ENCODE data around the gene NBEAL2.

The NBEAL2 gene

DNA sequence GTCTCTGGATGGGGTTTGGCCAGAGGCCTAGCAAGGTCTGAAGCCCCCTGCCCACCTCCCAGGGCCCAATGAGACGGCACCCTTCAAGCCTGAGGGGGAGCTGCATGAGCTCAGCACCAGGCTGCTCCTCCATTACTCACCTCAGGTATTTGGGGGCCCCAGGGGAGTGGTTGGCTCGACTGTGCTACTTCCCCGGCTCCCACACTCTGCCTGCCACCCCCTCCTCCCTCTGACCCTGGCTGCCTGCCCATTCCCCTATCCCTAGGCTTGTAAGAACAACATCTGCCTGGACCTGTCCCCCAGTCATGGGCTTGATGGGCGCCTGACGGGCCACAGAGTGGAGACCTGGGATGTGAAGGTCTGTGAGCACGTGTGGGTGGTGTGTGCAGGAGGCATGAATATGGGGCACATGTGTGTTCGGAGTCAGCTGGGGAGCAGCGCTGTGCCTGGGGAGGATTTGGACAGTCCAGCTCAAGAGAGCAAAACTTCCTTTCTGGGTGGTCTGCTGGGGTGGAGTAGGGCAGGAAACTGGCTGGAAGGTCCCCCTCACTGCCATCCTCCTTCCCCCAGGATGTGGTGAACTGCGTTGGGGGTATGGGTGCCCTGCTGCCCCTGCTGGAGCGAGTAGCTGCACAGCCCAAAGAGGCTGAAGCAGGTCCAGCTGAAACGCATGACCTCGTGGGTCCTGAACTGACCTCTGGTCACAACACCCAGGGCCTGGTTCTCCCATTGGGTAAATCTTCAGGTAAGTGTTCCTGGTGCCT is 17.4 kb downstream of the NBEAL2 start:
- in situ Hi-C loops (cut with MboI; ENCODE audit: low pct_unique_long_range_greater_than_20kb, low sequenced_read_pairs), result no loop called here
- no peak for DNase-seq

DNA sequence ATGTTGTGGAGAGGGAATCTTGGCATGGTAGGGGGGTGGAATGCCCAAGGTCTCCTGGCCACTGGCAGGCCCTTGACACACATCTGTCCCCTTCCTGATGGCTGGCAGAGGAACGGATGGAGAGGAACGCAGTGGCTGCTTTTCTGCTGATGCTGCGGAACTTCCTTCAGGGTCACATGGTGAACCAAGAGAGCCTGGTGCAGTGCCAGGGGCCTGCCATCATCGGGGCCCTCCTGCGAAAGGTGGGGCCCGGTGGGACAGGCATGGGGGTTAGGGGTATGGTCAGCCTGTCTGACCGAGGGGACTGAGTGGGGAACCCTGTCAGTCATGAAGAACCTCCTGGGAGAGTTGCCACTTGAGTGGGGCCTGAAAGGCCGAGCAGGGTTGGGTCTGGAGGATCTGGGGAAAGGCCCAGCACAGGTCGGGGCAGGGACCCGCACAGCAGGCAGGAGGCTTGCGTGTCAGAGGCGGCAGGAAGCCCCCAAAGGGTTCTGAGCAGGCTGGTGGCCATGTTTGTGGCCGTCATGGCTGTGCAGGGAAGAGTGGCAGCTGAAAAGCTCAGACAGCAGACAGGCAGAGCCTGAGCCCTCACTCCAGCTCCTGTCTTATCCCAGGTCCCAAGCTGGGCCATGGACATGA is 18.1 kb downstream of the NBEAL2 start:
- DNase-seq, result no peak

DNA sequence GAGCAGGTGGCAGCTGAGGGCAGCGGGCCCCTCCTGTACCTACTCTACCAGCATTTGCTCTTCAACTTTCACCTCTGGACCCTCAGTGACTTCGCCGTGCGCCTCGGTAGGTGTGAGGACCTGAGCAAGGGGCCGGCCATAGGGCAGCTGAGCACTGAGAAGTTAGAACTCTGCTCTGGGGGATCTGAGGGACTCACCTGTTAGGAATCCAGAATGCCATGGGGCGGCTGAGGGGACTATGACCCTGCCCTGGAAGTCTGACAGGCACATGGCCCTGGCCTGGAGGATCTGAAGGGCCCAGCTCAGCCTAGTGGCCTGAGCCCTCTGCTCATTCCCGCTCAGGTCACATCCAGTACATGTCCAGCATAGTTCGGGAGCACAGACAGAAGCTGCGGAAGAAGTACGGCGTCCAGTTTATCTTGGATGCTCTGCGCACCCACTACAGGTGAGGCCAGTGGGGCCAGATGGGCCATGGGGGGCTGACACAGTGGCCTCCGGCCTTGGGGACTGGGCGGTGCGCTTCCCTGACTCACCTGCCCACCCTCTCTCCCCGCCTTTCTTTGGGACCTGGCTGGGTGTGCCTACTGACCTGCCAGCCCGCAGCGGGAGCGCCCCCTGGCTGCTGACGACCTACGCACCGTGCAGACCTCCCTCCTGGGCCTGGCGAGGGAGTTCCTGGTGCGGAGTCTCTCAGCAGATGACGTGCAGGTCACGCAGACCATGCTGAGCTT is 18.8 kb downstream of the NBEAL2 start:
- in situ Hi-C loops (cut with MboI; ENCODE audit: low pct_unique_long_range_greater_than_20kb, low sequenced_read_pairs), result no loop called here
- DNase-seq, result peak; percentile 73

More for the DNA sequence above, 18.1 kb downstream of the NBEAL2 start:
- in situ Hi-C loops (cut with MboI; ENCODE audit: low pct_unique_long_range_greater_than_20kb, low sequenced_read_pairs), result no loop called here

DNA sequence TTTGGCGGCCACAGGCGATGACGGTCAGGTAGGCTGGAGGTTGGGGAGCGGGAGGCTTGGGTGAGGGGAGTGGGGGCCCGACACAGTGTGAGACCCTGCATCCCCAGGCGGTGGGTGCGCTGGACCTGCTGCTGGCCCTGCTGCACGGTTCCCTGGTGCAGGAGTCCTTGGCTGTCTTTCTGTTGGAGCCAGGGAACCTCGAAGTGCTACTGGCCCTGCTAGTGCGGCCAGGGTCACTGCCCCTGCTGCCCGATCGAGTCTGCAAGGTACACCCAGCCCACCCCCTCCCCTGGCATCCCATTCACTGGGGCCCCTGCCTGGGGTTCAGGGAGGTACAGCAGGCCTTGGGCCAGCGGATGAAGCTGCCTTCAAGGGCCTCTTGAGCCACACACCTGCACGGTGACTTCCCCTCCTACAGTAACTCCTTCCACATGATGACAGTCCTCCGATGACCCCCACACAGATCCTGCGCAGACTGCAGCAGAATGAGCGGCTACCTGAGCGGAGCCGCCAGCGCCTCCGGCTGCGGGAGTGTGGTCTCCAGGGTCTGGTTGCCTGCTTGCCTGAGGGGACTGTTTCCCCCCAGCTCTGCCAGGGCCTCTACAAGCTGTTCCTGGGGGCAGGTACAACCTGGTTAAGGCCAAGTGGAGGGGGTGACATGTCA is 19.5 kb downstream of the NBEAL2 start:
- DNase-seq, result no peak
- in situ Hi-C loops (cut with MboI; ENCODE audit: low pct_unique_long_range_greater_than_20kb, low sequenced_read_pairs), result no loop called here

DNA sequence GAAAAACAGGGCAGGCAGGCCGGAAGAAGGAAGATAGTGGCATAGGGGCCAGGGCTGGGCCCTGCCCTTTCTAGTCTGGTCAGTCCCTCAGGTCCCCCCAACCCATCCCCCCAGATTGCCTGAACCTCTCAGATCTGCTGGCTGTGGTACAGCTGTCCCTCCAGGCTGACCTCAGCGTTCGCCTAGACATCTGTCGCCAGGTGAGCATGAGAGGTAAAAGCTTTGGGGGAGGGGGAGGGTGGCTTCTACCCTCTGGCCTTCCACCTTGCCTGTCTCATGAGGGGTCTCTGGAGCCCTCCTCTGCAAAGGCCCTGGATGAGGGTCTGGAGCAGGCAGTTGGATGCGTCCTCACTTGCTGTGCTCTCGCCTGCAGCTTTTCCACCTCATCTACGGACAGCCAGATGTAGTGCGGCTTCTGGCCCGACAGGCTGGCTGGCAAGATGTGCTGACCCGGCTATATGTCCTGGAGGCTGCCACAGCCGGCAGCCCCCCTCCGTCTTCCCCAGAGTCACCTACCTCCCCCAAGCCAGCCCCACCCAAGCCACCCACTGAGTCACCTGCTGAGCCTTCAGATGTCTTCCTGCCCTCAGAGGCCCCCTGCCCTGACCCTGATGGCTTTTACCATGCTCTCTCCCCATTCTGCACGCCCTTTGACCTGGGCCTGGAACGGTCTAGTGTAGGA is 20.2 kb downstream of the NBEAL2 start:
- in situ Hi-C loops (cut with MboI; ENCODE audit: low pct_unique_long_range_greater_than_20kb, low sequenced_read_pairs), result no loop called here
- DNase-seq, result no peak

DNA sequence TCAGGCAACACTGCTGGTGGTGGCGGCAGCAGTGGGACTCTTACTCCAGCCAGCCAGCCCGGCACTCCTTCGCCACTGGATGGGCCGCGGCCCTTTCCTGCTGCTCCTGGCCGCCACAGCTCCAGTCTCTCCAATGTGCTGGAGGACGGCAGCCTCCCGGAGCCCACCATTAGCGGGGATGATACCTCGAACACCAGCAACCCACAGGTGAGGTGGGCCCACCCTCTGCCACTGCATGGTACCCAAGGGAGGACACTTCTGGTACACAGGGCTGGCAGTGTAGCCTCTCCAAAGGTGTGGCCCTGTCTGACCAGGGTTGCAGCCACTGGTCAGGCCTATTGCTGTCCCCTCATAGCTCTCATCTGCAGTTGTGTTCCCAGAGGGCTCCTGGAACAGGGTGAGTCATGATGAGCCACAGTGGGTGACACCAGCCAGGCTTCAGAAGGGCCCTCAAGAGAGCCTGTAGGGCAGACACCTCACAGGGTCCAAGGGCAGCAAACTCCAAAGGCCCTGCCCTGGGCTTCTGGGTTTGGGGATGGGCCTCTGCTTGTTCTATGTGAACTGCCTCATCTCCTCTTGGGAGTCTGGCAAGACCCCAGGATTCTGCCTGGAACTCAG is 20.8 kb downstream of the NBEAL2 start:
- DNase-seq, result no peak
- in situ Hi-C loops (cut with MboI; ENCODE audit: low pct_unique_long_range_greater_than_20kb, low sequenced_read_pairs), result no loop called here

DNA sequence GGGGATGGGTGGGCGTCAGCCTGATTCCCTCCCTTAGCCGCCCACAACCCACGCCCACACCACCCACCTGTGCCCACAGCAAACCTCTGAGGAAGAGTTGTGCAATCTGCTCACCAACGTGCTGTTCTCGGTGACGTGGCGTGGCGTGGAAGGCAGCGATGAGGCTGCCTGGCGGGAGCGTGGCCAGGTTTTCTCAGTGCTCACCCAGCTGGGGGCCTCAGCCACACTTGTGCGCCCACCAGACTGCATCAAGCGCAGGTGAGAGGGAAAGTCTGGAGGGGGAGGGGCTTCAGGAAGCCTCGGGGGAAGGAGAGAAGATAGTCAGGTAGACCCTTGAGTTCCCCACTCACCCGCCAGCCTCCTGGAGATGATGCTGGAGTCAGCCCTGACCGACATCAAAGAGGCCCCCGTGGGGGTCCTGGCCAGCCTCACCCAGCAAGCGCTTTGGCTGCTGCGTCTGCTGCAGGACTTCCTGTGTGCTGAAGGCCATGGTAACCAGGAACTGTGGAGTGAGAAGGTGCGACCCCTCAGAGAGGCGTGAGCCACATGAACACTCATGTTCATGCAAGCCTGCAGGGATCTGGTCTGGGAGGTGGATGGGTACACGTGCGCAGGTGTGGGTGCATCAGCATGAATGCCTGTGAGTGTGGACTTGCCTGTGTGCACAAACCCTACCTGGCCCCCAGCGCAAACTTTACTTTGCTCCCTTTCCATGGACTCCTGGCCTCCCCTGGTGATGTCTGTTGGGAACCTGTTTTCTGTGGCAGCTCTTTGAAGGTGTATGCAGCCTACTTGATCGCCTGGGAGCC is 21.7 kb downstream of the NBEAL2 start:
- DNase-seq, result no peak
- in situ Hi-C loops (cut with MboI; ENCODE audit: low pct_unique_long_range_greater_than_20kb, low sequenced_read_pairs), result no loop called here

DNA sequence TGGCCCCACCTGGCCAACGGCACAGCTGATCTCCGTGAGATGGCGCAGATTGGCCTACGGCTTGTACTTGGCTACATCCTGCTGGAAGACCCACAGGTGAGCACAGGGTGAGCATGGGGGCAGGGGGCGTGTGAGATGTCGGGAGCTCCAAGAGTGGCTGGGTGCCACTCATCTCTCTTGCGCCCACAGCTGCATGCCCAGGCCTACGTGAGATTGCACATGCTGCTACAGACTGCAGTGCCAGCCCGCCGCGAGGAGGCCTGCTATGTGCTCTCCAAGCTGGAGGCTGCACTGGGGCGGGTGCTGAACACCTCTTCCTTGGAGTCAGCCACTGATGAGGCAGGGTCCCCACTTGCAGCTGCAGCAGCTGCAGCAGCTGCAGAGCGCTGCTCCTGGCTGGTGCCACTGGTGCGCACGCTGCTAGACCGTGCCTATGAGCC is 22.3 kb downstream of the NBEAL2 start:
- DNase-seq, result no peak
- in situ Hi-C loops (cut with MboI; ENCODE audit: low pct_unique_long_range_greater_than_20kb, low sequenced_read_pairs), result no loop called here

DNA sequence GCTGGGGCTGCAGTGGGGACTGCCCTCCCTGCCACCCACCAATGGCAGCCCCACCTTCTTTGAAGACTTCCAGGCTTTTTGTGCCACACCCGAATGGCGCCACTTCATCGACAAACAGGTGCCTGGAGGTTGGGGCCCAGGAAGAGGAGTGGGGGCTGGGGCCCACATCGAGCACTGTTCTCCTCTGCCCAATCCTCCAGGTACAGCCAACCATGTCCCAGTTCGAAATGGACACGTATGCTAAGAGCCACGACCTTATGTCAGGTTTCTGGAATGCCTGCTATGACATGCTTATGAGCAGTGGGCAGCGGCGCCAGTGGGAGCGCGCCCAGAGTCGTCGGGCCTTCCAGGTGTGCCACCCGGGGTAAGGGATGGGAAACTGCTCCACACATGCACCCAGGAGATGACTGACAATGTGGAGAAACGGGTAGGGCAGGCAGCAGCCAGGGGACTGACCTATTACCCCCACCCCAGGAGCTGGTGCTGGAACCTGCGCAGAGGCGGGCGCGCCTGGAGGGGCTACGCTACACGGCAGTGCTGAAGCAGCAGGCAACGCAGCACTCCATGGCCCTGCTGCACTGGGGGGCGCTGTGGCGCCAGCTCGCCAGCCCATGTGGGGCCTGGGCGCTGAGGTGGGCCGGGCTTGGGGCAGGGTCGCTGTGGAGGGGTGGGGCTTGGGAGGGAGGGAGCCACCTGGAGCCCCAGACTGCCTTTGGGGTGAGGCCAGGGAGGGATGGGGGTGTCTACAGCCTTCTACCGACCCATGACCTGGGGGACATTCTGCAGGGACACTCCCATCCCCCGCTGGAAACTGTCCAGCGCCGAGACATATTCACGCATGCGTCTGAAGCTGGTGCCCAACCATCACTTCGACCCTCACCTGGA is 22.9 kb downstream of the NBEAL2 start:
- DNase-seq, result no peak
- in situ Hi-C loops (cut with MboI; ENCODE audit: low pct_unique_long_range_greater_than_20kb, low sequenced_read_pairs), result no loop called here

DNA sequence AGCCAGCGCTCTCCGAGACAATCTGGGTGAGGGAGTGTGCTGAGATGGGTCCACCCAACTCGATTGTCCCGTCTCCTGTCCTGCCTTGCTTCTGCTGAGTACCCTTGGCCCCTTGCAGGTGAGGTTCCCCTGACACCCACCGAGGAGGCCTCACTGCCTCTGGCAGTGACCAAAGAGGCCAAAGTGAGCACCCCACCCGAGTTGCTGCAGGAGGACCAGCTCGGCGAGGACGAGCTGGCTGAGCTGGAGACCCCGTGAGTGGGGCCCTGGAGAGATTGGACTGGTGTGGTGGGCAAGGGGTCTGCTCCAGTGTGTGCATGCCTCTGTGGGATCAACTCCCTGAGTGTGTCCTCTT is 23.6 kb downstream of the NBEAL2 start:
- DNase-seq, result no peak
- in situ Hi-C loops (cut with MboI; ENCODE audit: low pct_unique_long_range_greater_than_20kb, low sequenced_read_pairs), result no loop called here

DNA sequence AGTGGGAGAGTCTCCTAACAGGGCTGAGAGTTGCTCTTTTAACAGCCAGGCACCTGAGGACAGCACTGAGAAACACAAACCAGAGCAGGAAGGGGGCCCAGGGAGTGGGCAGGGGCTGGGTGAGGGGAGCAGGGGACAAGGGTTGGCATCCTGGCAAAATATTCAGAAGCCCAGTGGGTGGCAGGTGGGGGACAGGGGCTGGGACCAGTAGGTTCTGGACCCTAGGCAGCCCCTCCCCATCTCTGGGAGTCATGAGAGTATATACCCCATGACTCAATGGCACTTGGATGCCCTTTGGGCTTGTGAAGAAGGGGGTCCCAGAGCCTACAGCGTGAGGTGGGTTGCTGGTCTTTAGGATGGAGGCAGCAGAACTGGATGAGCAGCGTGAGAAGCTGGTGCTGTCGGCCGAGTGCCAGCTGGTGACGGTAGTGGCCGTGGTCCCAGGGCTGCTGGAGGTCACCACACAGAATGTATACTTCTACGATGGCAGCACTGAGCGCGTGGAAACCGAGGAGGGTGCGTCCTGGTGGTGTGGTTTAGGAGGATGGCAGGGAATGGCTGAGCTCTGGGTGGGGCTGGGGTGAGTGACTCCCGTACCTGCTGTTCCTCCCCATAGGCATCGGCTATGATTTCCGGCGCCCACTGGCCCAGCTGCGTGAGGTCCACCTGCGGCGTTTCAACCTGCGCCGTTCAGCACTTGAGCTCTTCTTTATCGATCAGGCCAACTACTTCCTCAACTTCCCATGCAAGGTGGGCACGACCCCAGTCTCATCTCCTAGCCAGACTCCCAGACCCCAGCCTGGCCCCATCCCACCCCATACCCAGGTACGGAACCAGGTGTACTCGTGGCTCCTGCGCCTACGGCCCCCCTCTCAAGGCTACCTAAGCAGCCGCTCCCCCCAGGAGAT is 24.2 kb downstream of the NBEAL2 start:
- in situ Hi-C loops (cut with MboI; ENCODE audit: low pct_unique_long_range_greater_than_20kb, low sequenced_read_pairs), result no loop called here
- no peak for DNase-seq

DNA sequence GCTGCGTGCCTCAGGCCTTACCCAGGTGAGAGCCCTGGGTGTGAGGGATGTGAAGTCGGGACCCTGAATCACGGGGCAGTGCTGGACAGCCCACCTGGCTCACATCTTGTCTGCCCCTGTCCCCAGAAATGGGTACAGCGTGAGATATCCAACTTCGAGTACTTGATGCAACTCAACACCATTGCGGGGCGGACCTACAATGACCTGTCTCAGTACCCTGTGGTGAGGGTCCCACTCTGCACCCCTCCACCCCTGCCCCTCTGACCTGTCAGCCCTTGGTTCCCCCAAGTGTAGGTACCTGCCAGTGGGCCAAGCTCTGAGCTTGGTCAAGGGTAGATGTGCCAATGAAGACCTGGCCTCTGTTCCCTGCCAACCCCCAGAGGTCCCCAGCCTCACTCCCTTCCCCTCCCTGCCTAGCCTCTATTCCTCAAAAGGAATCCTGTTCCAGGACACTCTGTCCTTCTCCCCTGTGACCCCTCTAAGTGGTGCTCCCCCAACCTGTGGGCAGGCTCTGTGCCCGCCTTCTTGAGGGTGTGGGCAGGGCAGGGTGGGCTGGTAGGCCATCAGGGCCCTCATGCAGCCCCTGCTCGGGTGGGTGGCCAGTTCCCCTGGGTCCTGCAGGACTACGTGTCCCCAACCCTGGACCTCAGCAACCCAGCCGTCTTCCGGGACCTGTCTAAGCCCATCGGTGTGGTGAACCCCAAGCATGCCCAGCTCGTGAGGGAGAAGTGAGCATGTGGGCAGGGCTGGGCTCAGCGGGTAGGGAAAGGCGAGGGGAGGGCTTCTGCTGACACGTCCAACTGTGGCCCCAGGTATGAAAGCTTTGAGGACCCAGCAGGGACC is 25.1 kb downstream of the NBEAL2 start:
- in situ Hi-C loops (cut with MboI; ENCODE audit: low pct_unique_long_range_greater_than_20kb, low sequenced_read_pairs), result no loop called here
- no peak for DNase-seq

DNA sequence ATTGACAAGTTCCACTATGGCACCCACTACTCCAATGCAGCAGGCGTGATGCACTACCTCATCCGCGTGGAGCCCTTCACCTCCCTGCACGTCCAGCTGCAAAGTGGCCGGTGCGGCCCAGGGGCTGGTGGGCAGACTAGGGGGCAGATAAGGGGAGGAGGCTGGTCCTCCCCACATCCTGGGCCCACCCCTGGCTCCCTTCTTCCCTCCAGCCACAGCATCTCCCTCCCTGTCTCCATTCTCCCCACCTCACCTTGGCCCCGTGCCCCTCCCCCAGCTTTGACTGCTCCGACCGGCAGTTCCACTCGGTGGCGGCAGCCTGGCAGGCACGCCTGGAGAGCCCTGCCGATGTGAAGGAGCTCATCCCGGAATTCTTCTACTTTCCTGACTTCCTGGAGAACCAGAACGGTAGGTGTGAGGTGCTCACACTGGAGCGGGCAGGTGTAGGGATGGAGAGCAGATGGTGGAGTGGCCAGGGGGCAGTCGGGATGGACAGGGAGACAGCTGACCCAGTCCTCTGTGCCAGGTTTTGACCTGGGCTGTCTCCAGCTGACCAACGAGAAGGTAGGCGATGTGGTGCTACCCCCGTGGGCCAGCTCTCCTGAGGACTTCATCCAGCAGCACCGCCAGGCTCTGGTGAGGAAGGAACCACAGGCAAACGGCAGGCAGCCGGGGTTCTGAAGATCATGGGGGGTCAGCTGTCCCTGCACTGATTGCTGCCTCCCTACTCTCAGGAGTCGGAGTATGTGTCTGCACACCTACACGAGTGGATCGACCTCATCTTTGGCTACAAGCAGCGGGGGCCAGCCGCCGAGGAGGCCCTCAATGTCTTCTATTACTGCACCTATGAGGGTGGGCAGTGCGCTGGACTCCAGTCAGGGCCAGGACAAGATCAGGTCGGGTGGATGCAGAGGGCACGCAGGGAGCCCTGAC is 26.0 kb downstream of the NBEAL2 start:
- in situ Hi-C loops (cut with MboI; ENCODE audit: low pct_unique_long_range_greater_than_20kb, low sequenced_read_pairs), result no loop called here

DNA sequence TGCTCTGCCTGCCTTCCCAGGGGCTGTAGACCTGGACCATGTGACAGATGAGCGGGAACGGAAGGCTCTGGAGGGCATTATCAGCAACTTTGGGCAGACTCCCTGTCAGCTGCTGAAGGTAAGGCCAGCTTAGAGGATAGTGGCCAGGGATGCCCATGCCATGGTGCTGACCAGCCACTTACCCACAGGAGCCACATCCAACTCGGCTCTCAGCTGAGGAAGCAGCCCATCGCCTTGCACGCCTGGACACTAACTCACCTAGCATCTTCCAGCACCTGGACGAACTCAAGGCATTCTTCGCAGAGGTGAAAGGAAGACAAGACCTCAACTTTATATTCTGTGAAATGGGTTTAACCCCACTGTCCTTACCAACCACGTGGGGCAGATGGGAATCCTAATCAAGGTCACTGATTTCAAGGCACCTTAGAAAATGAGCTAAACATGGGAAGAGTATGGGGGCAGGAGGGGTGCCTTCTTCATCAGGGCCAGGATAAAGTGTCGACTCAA is 26.7 kb downstream of the NBEAL2 start:
- in situ Hi-C loops (cut with MboI; ENCODE audit: low pct_unique_long_range_greater_than_20kb, low sequenced_read_pairs), result no loop called here
- DNase-seq, result no peak

More for the DNA sequence above, 26.0 kb downstream of the NBEAL2 start:
- no peak for DNase-seq
